Fibroblast of lung (primary cell): ENCODE results near the gene NUDT8. TPM values are rescaled to one million over a fixed set of nuclear protein-coding genes. Genes with fewer than 3 reads are reported as not detected.

ENCODE experiments used
- DNase-seq, 2 donors: peaks; one replicate each; pipeline versions ENCODE4 v3.0.0 to v3.0.0-alpha.2; 2010; ENCODE audit warnings: low read depth in 2 of 2
- H2AFZ ChIP-seq: 2 replicates; pipeline ENCODE4 v1.5.1; 2012; ENCODE audit warnings: low read length, control low read depth, inconsistent platforms
- H3K27ac ChIP-seq: 2 replicates; pipeline ENCODE4 v1.5.1; 2011; ENCODE audit warnings: low read length, control low read depth; ENCODE audit not compliant: insufficient read depth
- H3K27me3 ChIP-seq: 2 replicates; pipeline ENCODE4 v1.5.1; 2011; ENCODE audit warnings: mild to moderate bottlenecking, low read length; ENCODE audit not compliant: control insufficient read depth, insufficient read depth
- H3K36me3 ChIP-seq: 2 replicates; pipeline ENCODE4 v1.5.1; 2011; ENCODE audit warnings: low read length; ENCODE audit not compliant: control insufficient read depth, insufficient read depth
- H3K4me1 ChIP-seq: 2 replicates; pipeline ENCODE4 v1.5.1; 2011; ENCODE audit warnings: low read length; ENCODE audit not compliant: control insufficient read depth, insufficient read depth; ENCODE audit errors: extremely low read depth
- H3K4me2 ChIP-seq: 2 replicates; pipeline ENCODE4 v1.5.1; 2011; ENCODE audit warnings: low read length, control low read depth; ENCODE audit not compliant: insufficient read depth; ENCODE audit errors: extremely low read depth
- H3K4me3 ChIP-seq, 4 experiments: fragments of 200-600 bp in 1 of 4; sonication (generic) in 1 of 4; replicated peaks in 1 of 4; 2 replicates each; pipeline ENCODE4 v1.5.1; 2011 to 2016; ENCODE audit warnings: low read length in 4 of 4, low read depth in 3 of 4, mild to moderate bottlenecking in 3 of 4, control low read depth in 2 of 4, inconsistent platforms in 1 of 4, mixed read lengths in 1 of 4; ENCODE audit not compliant: insufficient read depth in 1 of 4; ENCODE audit errors: control extremely low read depth in 1 of 4
- H3K79me2 ChIP-seq: 2 replicates; pipeline ENCODE4 v1.5.1; 2012; ENCODE audit warnings: mild to moderate bottlenecking, low read length, inconsistent platforms; ENCODE audit not compliant: control insufficient read depth, insufficient read depth
- H3K9ac ChIP-seq: 2 replicates; pipeline ENCODE4 v1.5.1; 2011; ENCODE audit warnings: mild to moderate bottlenecking, low read length, control low read depth; ENCODE audit not compliant: insufficient read depth
- H3K9me3 ChIP-seq: 2 replicates; pipeline ENCODE4 v1.5.1; 2012; ENCODE audit warnings: low read depth, low read length; ENCODE audit not compliant: control insufficient read depth, insufficient read depth
- H4K20me1 ChIP-seq: 2 replicates; pipeline ENCODE4 v1.5.1; 2011; ENCODE audit warnings: low read length; ENCODE audit not compliant: control insufficient read depth, insufficient read depth; ENCODE audit errors: extremely low read depth
- EZH2 ChIP-seq: IDR thresholded peaks from 2 replicates; pipeline ENCODE4 v1.5.1; 2012; ENCODE audit warnings: low read length, control low read depth, mild to moderate bottlenecking; ENCODE audit errors: missing control alignments
- polyA plus RNA-seq, 2 donors: library from polyadenylated mRNA; depleted of rRNA in 1 of 2; stranded (reverse) in 1 of 2; unstranded in 1 of 2; fragments of >200 nt; gene quantifications; 2 replicates each; pipeline ENCODE4 v1.2.1, GENCODE V29; 2011 to 2012; ENCODE audit warnings: missing spikeins in 1 of 2
- total RNA-seq: library from RNA; depleted of rRNA; stranded (reverse); fragments of >200 nt; gene quantifications from 2 replicates; pipeline ENCODE4 v1.2.1, GENCODE V29; 2014
- TF ChIP-seq, protein P1 (sequence below), 2 donors: IDR thresholded peaks in 1 of 2; conservative IDR thresholded peaks in 1 of 2; 1 replicate in 1 of 2; 2 replicates in 1 of 2; pipeline ENCODE4 v1.5.1; 2011 to 2012; ENCODE audit warnings: low read length in 2 of 2, control low read depth in 1 of 2, inconsistent platforms in 1 of 2, low read depth in 1 of 2, mild to moderate bottlenecking in 1 of 2

NUDT8 gene
- total and polyA plus RNA-seq, 2 donors (not counting 1 experiment from before 2014, with no cell fraction given) = 0.90 to 5.0 TPM

DNA sequence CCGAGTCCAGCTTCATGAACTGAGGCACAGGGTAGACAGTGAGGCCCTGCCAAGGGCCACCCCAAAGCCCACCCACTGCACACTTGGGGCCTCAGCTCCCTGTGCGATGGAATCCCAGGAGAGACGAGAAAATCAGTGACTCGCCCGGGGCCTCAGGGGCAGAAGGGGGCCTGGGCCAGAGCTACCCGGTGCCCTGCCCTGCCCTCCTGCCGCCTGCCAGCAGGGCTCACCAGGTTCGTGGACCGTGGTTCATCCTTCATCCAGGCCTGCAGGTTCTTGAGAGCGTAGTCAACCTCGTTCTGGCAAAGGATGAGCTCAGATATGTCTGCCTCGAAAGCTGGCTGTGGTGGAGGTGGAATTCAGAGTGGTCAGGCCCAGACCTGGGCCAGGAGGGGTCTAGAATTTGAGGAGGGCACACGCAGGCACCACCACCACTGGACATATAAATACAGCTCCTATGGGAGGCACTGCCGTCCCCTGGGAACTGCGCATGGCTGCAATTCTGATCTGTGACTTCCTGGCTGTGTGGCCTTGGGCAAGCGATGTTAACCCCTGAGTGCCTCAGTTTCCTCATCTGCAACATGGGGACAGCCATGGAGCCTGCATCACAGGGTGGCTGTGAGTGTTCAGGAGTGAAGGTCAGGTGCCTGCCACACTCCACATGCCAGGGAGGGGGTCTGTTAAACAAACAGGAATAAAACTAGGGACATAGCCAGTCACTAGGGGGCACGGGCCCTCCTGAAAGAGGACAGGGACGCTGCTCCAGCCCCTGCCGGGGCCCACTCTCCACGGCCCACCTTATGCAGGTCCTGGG, 37.1 kb upstream of the NUDT8 start:
- Histone ChIP-seq H3K27me3 (no peaks in the 10 kb centered on the region), H3K79me2 (no peaks in the 10 kb centered on the region), H3K4me2 (no peak overlapping the region), H3K36me3 (no peaks in the 10 kb centered on the region), H3K4me1 (no peaks in the 10 kb centered on the region), H3K9me3 (no peaks in the 10 kb centered on the region), H4K20me1 (no peaks in the 10 kb centered on the region), H3K4me3 (no peak overlapping the region), H3K27ac (no peak overlapping the region), H2AFZ (no peak overlapping the region), H3K9ac (no peak overlapping the region)
- DNase-seq = no peak
- TF ChIP-seq EZH2 = no peak
- TF ChIP-seq, protein P1, sequence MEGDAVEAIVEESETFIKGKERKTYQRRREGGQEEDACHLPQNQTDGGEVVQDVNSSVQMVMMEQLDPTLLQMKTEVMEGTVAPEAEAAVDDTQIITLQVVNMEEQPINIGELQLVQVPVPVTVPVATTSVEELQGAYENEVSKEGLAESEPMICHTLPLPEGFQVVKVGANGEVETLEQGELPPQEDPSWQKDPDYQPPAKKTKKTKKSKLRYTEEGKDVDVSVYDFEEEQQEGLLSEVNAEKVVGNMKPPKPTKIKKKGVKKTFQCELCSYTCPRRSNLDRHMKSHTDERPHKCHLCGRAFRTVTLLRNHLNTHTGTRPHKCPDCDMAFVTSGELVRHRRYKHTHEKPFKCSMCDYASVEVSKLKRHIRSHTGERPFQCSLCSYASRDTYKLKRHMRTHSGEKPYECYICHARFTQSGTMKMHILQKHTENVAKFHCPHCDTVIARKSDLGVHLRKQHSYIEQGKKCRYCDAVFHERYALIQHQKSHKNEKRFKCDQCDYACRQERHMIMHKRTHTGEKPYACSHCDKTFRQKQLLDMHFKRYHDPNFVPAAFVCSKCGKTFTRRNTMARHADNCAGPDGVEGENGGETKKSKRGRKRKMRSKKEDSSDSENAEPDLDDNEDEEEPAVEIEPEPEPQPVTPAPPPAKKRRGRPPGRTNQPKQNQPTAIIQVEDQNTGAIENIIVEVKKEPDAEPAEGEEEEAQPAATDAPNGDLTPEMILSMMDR (conservative IDR thresholded peaks at IDR 0.05 in 1 of 2, IDR thresholded peaks at IDR 0.05 in 1 of 2; ENCODE audit: low read depth in 1 of 2, low read length in 2 of 2) = no peak

DNA sequence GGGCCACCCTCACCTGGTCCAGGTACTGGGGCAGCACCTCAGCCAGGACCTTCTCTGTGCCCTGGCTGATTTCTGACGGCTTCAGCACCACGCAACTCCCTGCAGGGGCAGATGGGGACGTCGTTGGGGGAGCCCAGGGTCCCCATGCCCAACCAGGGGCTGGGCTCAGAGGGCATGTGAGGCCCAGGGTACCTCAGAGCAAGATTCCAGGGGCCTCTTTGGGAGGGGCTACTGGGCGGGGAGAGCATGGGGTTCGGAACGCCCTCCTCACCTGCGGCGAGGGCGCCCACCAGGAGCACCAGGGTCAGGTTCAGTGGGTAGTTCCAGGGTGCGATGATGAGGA, 36.5 kb upstream of the NUDT8 start:
- Histone ChIP-seq H3K4me1 (no peaks in the 10 kb centered on the region), H3K9me3 (no peaks in the 10 kb centered on the region), H3K4me2 (no peak overlapping the region), H3K4me3 (no peak overlapping the region), H3K79me2 (no peaks in the 10 kb centered on the region), H3K27ac (no peak overlapping the region), H3K27me3 (no peaks in the 10 kb centered on the region), H3K36me3 (no peaks in the 10 kb centered on the region), H3K9ac (no peak overlapping the region), H2AFZ (no peak overlapping the region), H4K20me1 (no peaks in the 10 kb centered on the region)
- no peak for DNase-seq
- TF ChIP-seq, protein P1 (conservative IDR thresholded peaks at IDR 0.05 in 1 of 2, IDR thresholded peaks at IDR 0.05 in 1 of 2; ENCODE audit: low read depth in 1 of 2, low read length in 2 of 2) = no peak
- no peak for TF ChIP-seq EZH2

DNA sequence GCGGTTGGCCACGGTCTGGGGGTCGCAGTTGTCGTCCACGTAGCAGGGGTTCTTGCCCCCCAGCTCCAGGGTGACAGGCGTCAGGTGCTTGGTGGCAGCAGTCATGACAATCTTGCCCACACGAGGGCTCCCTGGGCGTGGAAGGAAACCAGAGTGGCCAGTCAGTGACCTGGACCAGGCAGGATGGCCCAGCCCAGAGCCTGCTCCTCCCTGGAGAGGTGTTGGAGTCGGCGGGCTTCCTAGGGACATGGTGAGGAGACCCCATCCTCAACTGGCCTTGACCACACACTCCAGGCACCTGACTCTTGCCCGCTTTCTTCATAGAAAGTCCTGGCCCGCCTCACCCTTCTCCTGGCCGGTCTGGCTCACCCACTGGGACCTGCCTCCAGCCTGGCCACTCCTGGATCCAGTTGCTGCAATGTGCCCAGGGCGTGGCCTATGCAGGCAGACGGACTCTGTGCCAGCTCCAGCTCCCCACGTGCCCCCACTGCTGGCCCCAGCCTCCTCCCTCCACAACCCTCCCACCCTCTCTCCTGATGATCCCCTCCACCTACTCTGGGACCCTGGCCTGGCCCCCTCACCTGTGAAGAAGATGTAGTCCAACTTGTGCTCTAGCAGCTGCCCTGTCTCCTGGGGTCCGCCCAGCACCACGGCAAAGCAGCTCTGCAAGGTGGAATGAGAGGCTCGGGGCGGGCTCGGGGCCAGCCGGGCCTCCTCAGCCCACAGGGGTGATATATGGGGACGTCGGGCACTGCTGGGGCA, 36.0 kb upstream of the NUDT8 start:
- Histone ChIP-seq H3K27me3 (no peaks in the 10 kb centered on the region), H3K4me3 (no peak overlapping the region), H3K9ac (no peak overlapping the region), H2AFZ (no peak overlapping the region), H3K4me1 (no peaks in the 10 kb centered on the region), H3K9me3 (no peaks in the 10 kb centered on the region), H3K27ac (no peak overlapping the region), H4K20me1 (no peaks in the 10 kb centered on the region), H3K79me2 (no peaks in the 10 kb centered on the region), H3K36me3 (no peaks in the 10 kb centered on the region), H3K4me2 (no peak overlapping the region)
- no peak for DNase-seq
- TF ChIP-seq, protein P1 (conservative IDR thresholded peaks at IDR 0.05 in 1 of 2, IDR thresholded peaks at IDR 0.05 in 1 of 2; ENCODE audit: low read depth in 1 of 2, low read length in 2 of 2) = no peak
- TF ChIP-seq EZH2 = no peak
